ENCODE data around the gene LTBP1.

The LTBP1 gene, protein sequence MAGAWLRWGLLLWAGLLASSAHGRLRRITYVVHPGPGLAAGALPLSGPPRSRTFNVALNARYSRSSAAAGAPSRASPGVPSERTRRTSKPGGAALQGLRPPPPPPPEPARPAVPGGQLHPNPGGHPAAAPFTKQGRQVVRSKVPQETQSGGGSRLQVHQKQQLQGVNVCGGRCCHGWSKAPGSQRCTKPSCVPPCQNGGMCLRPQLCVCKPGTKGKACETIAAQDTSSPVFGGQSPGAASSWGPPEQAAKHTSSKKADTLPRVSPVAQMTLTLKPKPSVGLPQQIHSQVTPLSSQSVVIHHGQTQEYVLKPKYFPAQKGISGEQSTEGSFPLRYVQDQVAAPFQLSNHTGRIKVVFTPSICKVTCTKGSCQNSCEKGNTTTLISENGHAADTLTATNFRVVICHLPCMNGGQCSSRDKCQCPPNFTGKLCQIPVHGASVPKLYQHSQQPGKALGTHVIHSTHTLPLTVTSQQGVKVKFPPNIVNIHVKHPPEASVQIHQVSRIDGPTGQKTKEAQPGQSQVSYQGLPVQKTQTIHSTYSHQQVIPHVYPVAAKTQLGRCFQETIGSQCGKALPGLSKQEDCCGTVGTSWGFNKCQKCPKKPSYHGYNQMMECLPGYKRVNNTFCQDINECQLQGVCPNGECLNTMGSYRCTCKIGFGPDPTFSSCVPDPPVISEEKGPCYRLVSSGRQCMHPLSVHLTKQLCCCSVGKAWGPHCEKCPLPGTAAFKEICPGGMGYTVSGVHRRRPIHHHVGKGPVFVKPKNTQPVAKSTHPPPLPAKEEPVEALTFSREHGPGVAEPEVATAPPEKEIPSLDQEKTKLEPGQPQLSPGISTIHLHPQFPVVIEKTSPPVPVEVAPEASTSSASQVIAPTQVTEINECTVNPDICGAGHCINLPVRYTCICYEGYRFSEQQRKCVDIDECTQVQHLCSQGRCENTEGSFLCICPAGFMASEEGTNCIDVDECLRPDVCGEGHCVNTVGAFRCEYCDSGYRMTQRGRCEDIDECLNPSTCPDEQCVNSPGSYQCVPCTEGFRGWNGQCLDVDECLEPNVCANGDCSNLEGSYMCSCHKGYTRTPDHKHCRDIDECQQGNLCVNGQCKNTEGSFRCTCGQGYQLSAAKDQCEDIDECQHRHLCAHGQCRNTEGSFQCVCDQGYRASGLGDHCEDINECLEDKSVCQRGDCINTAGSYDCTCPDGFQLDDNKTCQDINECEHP (N-terminal part only)

DNA sequence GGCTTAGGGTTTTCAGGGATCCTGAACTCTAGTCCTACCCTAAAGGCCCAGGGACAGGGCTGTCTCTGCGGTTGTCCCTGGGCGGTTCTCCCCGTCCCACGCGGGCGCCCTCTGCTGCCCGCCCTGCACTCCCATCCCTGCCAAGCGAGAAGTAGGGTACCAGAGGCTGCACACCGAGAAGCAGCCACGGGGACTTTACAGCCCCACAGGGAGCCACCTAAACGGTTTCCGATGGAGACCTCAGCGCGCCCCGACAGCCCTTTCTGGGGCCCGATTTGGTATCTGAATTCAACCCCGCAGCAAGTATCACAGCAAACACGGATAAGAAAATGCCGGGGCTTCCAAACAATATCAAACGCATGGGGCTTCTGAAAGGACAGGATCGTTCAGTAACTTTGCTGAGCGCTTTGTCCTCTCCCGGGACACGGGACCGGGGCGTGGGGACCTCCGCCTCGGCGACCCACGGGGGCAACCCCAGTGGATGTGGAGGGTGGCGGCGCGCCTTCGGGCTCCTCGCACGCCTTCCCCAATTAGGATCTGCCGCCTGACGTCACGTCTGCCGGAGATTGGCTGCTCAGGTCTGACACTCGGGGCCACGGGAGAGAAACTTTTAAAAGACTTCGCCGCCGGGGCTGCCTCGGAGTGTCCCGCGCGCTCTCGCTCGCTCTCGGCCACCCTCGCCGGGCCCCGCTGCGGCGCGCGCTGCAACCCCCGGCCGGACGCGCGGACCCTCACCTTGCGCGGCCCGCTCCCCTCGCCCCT is at the start of gene LTBP1:
TSS of gene LTBP1 (plus strand) at position 640 of the 762 bp plus-strand sequence. CDS start 372 bp downstream, outside the sequence.
- no peaks in the 10 kb centered on the region for H3K36me3 ChIP-seq (ENCODE audit: insufficient read depth, low read length)
- peak within 1 kb of the TSS; percentile 70 to 74 for H3K4me3 ChIP-seq (ENCODE audit: low read depth in 1 of 2, low read length in 2 of 2)
- H3K4me1 ChIP-seq (ENCODE audit: insufficient read depth, low read length), result peaks cover 9% of the 10 kb centered on the region
- H3K27ac ChIP-seq (ENCODE audit: low read depth, low read length), result peak within 1 kb of the TSS; percentile 78
- no peaks in the 10 kb centered on the region for H3K9me3 ChIP-seq (ENCODE audit: low read length)
- no peaks in the 10 kb centered on the region for H3K27me3 ChIP-seq (ENCODE audit: control insufficient read depth in 1 of 2, insufficient read depth in 2 of 2, low read length in 2 of 2)
- H3K9ac ChIP-seq (ENCODE audit: low read length), result no peak within 1 kb of the TSS

DNA sequence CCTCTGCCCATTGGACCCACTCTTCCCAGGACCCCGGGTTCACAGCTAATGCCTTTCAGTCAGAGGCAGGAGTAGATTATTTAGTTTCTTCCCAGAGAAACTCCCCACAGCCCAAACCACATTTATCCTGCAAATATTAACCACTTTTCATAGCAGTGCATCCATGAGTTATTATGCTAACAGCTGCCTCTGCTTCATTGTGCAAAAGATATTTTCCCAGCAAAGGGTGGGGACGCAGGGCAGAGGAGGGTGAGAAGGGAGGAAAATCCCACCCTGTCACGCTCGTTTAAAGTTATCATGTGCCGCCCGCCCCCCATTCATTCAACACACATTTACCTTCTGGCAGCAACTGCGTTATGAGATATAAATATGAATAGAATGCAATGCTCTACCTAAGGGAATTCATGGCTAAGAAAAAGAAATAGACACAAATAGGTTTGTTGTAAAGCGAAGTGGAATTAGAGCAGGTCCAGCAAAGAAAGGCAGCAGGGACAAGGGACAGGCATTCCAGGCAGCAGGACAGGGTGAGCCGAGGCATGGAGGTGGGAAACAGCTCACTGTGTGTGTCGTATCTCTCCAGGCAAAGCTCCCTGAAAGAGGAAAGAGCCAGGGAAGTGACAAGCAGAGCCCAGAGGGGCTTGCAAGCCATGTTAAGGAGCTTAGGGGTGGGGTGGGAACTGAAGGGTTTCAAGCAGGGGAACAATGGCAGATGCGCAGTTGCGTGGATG is 46.3 kb upstream of the LTBP1 start:
- no peak overlapping the region for H3K4me3 ChIP-seq (ENCODE audit: low read depth in 1 of 2, low read length in 2 of 2)
- H3K4me1 ChIP-seq (ENCODE audit: insufficient read depth, low read length), result peaks cover 4% of the 10 kb centered on the region
- no peaks in the 10 kb centered on the region for H3K27me3 ChIP-seq (ENCODE audit: control insufficient read depth in 1 of 2, insufficient read depth in 2 of 2, low read length in 2 of 2)
- H3K9me3 ChIP-seq (ENCODE audit: low read length), result no peaks in the 10 kb centered on the region
- H3K36me3 ChIP-seq (ENCODE audit: insufficient read depth, low read length), result no peaks in the 10 kb centered on the region
- H3K27ac ChIP-seq (ENCODE audit: low read depth, low read length), result no peak overlapping the region
- no peak overlapping the region for H3K9ac ChIP-seq (ENCODE audit: low read length)

DNA sequence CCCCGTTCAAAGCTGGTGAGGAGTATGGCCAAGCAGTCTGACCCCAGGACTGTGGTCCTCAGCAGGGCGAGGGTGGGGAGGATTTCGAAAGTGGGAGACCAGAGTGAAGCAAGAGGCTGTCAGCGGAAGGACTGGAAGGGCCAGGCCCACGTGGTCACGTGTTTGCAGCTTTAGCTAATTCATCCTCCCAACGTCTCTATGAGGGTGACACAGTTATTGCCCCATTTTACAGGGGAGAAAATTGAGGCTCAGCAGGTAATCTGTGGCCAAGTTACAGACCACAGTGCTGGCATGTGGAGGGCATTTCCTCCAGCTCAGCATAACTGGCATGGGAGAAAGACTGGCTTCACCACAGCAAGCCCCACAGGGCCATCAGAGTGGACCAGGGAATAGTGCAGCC is 45.4 kb upstream of the LTBP1 start:
- no peak overlapping the region for H3K4me3 ChIP-seq (ENCODE audit: low read depth in 1 of 2, low read length in 2 of 2)
- no peaks in the 10 kb centered on the region for H3K9me3 ChIP-seq (ENCODE audit: low read length)
- H3K27me3 ChIP-seq (ENCODE audit: control insufficient read depth in 1 of 2, insufficient read depth in 2 of 2, low read length in 2 of 2), result no peaks in the 10 kb centered on the region
- no peaks in the 10 kb centered on the region for H3K36me3 ChIP-seq (ENCODE audit: insufficient read depth, low read length)
- H3K27ac ChIP-seq (ENCODE audit: low read depth, low read length), result no peak overlapping the region
- no peak overlapping the region for H3K9ac ChIP-seq (ENCODE audit: low read length)
- H3K4me1 ChIP-seq (ENCODE audit: insufficient read depth, low read length), result peaks cover 4% of the 10 kb centered on the region

DNA sequence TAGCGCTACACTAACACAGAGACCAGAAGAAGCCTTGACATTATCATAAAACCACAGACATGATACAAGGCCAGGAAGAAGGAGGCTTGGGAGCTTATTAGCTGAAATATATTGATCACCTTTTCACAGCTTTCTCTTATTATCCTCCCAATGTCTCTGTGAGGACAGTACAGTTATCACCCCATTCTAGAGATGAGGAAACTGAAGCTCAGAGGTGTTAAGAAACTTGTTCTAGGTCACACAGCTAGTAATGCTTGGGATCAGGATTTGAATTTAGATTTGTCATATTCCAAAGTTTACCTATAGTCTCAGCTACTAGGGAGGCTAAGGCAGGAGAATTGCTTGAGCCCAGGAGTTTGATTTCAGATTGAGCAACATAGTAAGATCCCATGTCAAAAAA is 44.6 kb upstream of the LTBP1 start:
- H3K9ac ChIP-seq (ENCODE audit: low read length), result no peak overlapping the region
- H3K4me1 ChIP-seq (ENCODE audit: insufficient read depth, low read length), result peaks cover 4% of the 10 kb centered on the region
- no peaks in the 10 kb centered on the region for H3K36me3 ChIP-seq (ENCODE audit: insufficient read depth, low read length)
- no peak overlapping the region for H3K4me3 ChIP-seq (ENCODE audit: low read depth in 1 of 2, low read length in 2 of 2)
- no peak overlapping the region for H3K27ac ChIP-seq (ENCODE audit: low read depth, low read length)
- H3K9me3 ChIP-seq (ENCODE audit: low read length), result no peaks in the 10 kb centered on the region
- no peaks in the 10 kb centered on the region for H3K27me3 ChIP-seq (ENCODE audit: control insufficient read depth in 1 of 2, insufficient read depth in 2 of 2, low read length in 2 of 2)

DNA sequence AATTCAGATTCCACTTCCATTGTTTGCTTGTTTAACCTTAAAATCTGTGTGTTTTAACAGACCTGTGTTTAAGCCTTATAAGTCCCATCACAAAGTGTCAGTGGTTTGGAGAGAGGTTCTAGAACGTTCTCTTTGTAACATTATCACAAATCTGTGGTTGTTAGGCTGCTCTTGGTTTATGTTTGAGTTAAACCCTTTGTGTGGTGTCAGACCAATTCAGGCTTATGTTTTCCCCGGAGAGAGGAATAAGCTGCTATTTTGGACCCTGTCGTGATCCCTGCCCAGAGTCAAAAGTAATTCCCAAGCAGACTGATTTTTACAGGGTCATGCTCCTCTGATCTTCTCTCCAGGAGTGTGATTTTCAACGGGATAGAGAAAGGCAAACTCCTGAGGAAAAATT is 43.8 kb upstream of the LTBP1 start:
- Histone ChIP-seq H3K27me3 (ENCODE audit: control insufficient read depth in 1 of 2, insufficient read depth in 2 of 2, low read length in 2 of 2) (no peaks in the 10 kb centered on the region), H3K4me1 (ENCODE audit: insufficient read depth, low read length) (peaks cover 4% of the 10 kb centered on the region), H3K4me3 (ENCODE audit: low read depth in 1 of 2, low read length in 2 of 2) (no peak overlapping the region), H3K9ac (ENCODE audit: low read length) (no peak overlapping the region), H3K27ac (ENCODE audit: low read depth, low read length) (no peak overlapping the region), H3K9me3 (ENCODE audit: low read length) (no peaks in the 10 kb centered on the region), H3K36me3 (ENCODE audit: insufficient read depth, low read length) (no peaks in the 10 kb centered on the region)

GRCh38 chr2:32904074-32904473 is 42.7 kb upstream of the LTBP1 start:
- Histone ChIP-seq H3K27me3 (ENCODE audit: control insufficient read depth in 1 of 2, insufficient read depth in 2 of 2, low read length in 2 of 2) (no peaks in the 10 kb centered on the region), H3K4me3 (ENCODE audit: low read depth in 1 of 2, low read length in 2 of 2) (no peak overlapping the region), H3K9me3 (ENCODE audit: low read length) (no peaks in the 10 kb centered on the region), H3K36me3 (ENCODE audit: insufficient read depth, low read length) (no peaks in the 10 kb centered on the region), H3K9ac (ENCODE audit: low read length) (no peak overlapping the region), H3K27ac (ENCODE audit: low read depth, low read length) (no peak overlapping the region), H3K4me1 (ENCODE audit: insufficient read depth, low read length) (peaks cover 4% of the 10 kb centered on the region)

DNA sequence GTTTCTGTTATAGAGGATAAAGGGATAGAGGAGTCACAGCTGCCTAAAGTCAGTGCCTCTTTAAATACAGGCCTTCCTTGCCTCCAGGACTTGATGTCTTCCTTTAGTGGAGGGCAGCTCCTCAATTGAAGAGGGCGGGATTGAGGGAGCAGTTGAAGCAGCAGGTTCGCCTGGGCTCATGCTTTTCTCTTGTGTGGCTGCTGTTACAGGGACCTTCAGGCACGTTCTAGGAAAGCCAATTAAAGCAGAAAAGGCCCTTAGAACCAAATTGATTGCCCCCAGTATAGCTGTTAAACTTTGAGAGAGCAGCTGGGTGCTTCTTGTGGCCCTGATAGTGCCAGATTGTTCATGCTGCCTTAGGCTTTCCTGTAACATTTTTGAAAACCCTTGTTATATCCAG is 42.0 kb upstream of the LTBP1 start:
- Histone ChIP-seq H3K36me3 (ENCODE audit: insufficient read depth, low read length) (no peaks in the 10 kb centered on the region), H3K9me3 (ENCODE audit: low read length) (no peaks in the 10 kb centered on the region)

GRCh38 chr2:32905270-32905669 is 41.5 kb upstream of the LTBP1 start:
- no peak overlapping the region for H3K27ac ChIP-seq (ENCODE audit: low read depth, low read length)
- H3K9ac ChIP-seq (ENCODE audit: low read length), result no peak overlapping the region
- no peaks in the 10 kb centered on the region for H3K27me3 ChIP-seq (ENCODE audit: control insufficient read depth in 1 of 2, insufficient read depth in 2 of 2, low read length in 2 of 2)
- H3K4me1 ChIP-seq (ENCODE audit: insufficient read depth, low read length), result peaks cover 4% of the 10 kb centered on the region
- H3K36me3 ChIP-seq (ENCODE audit: insufficient read depth, low read length), result no peaks in the 10 kb centered on the region
- no peak overlapping the region for H3K4me3 ChIP-seq (ENCODE audit: low read depth in 1 of 2, low read length in 2 of 2)
- H3K9me3 ChIP-seq (ENCODE audit: low read length), result no peaks in the 10 kb centered on the region

More for the DNA sequence above, 42.0 kb upstream of the LTBP1 start:
- H3K4me3 ChIP-seq (ENCODE audit: low read depth in 1 of 2, low read length in 2 of 2), result no peak overlapping the region
- peaks cover 4% of the 10 kb centered on the region for H3K4me1 ChIP-seq (ENCODE audit: insufficient read depth, low read length)
- H3K27me3 ChIP-seq (ENCODE audit: control insufficient read depth in 1 of 2, insufficient read depth in 2 of 2, low read length in 2 of 2), result no peaks in the 10 kb centered on the region
- H3K27ac ChIP-seq (ENCODE audit: low read depth, low read length), result no peak overlapping the region
- H3K9ac ChIP-seq (ENCODE audit: low read length), result no peak overlapping the region

DNA sequence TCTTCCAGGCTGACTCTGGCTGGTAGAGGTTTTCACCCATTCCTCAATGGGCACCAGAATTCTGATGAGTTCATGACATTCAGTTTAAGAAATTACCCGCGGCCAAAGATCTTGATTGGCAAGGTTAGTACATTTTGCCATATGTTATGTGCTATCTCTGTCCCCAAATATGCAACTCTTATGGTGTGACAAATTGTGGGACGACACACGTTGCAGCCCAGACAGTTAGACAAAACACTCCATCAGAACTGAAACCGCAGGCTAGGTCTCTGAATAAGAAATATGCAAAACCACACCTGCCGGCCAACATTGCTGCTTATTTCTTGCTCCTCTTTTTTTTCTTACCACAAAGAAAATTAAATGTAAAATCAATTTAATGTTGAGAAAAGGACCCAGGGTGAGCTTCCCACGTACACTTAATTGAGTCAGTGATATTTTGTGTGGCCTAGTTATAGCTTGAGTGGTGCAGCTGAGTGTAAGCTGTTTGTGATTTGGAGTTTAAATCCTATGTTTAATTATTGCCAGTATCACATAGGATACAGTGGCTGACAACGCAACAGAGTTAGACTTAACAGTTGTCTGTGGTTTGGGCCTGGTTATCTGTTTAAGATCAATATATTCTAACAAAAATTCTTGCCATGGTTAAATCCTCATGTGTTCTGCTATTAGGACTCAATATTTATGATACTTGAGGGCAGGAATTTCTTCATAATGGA is 35.7 kb upstream of the LTBP1 start:
- no peak overlapping the region for H3K4me3 ChIP-seq (ENCODE audit: low read depth in 1 of 2, low read length in 2 of 2)

GRCh38 chr2:32915694-32916093 is 31.1 kb upstream of the LTBP1 start:
- H3K9me3 ChIP-seq (ENCODE audit: low read length), result no peaks in the 10 kb centered on the region
- no peak overlapping the region for H3K4me3 ChIP-seq (ENCODE audit: low read depth in 1 of 2, low read length in 2 of 2)
- H3K27ac ChIP-seq (ENCODE audit: low read depth, low read length), result no peak overlapping the region
- H3K36me3 ChIP-seq (ENCODE audit: insufficient read depth, low read length), result no peaks in the 10 kb centered on the region
- H3K9ac ChIP-seq (ENCODE audit: low read length), result no peak overlapping the region
- no peaks in the 10 kb centered on the region for H3K27me3 ChIP-seq (ENCODE audit: control insufficient read depth in 1 of 2, insufficient read depth in 2 of 2, low read length in 2 of 2)
- no peaks in the 10 kb centered on the region for H3K4me1 ChIP-seq (ENCODE audit: insufficient read depth, low read length)

More for the DNA sequence above, 35.7 kb upstream of the LTBP1 start:
- Histone ChIP-seq H3K36me3 (ENCODE audit: insufficient read depth, low read length) (no peaks in the 10 kb centered on the region), H3K4me1 (ENCODE audit: insufficient read depth, low read length) (no peaks in the 10 kb centered on the region), H3K9me3 (ENCODE audit: low read length) (no peaks in the 10 kb centered on the region), H3K27me3 (ENCODE audit: control insufficient read depth in 1 of 2, insufficient read depth in 2 of 2, low read length in 2 of 2) (no peaks in the 10 kb centered on the region), H3K9ac (ENCODE audit: low read length) (no peak overlapping the region), H3K27ac (ENCODE audit: low read depth, low read length) (no peak overlapping the region)

Measured in muscle layer of colon (tissue), 2 donors.